SKM-1 (cell line): Measurements from ENCODE around the gene PPT1.
A peak's percentile ranks its signal among the peaks of the same experiment; 100 is the strongest.

ENCODE experiments used
- DNase-seq: peaks from one replicate; lab custom pipeline; 2025; ENCODE audit not compliant: unreplicated experiment; lab: John Stamatoyannopoulos, UW

PPT1 gene

GRCh38 chr1:40032240-40032891, 64.7 kb downstream of the PPT1 start:
- DNase-seq, result peak; percentile 32

GRCh38 chr1:40030528-40031135, 66.4 kb downstream of the PPT1 start:
- DNase-seq, result no peak

- no peak for DNase-seq
Observed at GRCh38 chr1:40029608-40030007, 67.4 kb downstream of the PPT1 start.

GRCh38 chr1:40027647-40028046, 69.4 kb downstream of the PPT1 start:
- DNase-seq, result no peak

DNA sequence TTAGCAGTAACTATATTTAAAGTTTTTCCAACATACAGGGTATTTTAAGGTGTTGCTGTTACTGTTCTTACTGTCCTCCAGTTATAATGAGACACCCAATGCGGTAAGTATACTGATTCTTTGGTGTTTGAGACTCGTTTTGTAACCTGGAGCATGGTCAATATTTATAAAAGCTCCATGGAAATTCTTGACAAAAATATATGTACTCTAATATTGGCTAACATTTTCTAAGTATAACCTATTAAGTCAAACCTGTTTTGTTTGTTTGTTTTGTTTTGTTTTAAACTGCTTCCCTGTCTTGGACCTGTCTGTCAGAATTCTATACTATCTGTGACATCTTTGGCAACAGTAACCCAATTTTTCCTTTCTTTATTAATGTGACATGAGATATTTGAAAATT, 72.4 kb downstream of the PPT1 start:
- no peak for DNase-seq

DNA sequence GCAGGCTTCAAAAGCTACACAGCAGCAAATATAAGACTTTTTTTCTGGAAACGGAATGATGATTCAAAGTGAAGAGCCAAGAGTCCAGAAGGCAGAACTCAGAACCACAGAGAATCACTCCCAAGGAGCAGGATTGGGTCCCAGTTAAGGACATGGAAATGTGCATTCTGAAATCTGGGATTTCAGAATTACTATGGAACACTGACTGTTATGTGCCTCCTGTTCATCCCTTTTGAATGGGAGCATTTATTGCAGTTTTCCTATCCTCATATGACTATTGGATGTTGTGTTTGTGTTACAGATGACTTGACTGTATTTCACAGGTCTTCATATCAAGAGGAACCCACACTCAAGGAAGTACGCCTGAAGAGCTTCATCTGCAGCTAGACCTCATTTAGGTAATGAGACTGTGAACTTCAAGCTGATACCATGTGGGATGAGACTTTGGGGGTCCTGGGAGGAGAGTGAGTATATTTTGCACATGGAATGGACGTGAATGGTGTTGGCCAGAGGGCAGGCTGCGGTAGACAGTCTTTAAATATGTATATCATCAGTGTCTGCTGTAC, 73.6 kb downstream of the PPT1 start:
- no peak for DNase-seq
